ENCODE data around the gene MAP2K6.

DNA sequence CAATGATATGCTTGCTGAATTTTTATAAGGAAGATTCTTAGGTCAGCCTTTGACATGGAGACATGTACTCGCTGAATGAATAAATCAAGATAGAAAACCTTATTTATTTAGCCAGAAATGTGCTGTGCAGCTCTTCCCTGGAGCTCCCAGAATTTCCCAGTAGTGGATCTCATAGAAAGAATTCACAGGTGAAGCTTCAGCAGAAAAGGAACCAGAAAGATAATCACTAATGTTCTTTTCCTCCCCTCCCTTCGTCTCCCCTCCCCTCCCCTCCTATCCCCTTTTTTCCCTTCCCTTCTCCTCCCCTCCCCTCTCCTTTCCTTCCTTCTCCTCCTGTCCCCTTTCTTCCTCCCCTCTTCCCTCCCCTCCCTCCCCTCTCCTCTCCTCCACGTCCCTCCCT is 158.2 kb downstream of the MAP2K6 start:
- TF ChIP-seq, protein P1, sequence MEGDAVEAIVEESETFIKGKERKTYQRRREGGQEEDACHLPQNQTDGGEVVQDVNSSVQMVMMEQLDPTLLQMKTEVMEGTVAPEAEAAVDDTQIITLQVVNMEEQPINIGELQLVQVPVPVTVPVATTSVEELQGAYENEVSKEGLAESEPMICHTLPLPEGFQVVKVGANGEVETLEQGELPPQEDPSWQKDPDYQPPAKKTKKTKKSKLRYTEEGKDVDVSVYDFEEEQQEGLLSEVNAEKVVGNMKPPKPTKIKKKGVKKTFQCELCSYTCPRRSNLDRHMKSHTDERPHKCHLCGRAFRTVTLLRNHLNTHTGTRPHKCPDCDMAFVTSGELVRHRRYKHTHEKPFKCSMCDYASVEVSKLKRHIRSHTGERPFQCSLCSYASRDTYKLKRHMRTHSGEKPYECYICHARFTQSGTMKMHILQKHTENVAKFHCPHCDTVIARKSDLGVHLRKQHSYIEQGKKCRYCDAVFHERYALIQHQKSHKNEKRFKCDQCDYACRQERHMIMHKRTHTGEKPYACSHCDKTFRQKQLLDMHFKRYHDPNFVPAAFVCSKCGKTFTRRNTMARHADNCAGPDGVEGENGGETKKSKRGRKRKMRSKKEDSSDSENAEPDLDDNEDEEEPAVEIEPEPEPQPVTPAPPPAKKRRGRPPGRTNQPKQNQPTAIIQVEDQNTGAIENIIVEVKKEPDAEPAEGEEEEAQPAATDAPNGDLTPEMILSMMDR (IDR thresholded peaks at IDR 0.05), result no peak
- no peak for TF ChIP-seq POLR2A (IDR thresholded peaks at IDR 0.05)

Data from heart left ventricle (tissue), 13 donors.